Spleen (tissue), 11 donors: ENCODE measurements around the gene GMDS. TPM values are rescaled to one million over a fixed set of nuclear protein-coding genes. Genes with fewer than 3 reads are reported as not detected.

ENCODE experiments used
- DNase-seq: peaks from one replicate; pipeline ENCODE4 v3.0.0-alpha.2; 2020
- H3K27ac ChIP-seq, 8 donors: fragments of 200-600 bp; sonication (generic) in 7 of 8; 1 replicate in 4 of 8; 2 replicates in 4 of 8; pipeline versions ENCODE4 v1.5.0 to v1.8.0; 2016 to 2021; ENCODE audit warnings: inconsistent platforms in 4 of 8, mild to moderate bottlenecking in 4 of 8, moderate library complexity in 1 of 8
- H3K27me3 ChIP-seq, 7 donors: fragments of 200-600 bp; sonication (generic) in 6 of 7; replicated peaks in 1 of 7; 1 replicate in 4 of 7; 2 replicates in 3 of 7; pipeline versions ENCODE4 v1.5.0 to v1.8.0; 2016 to 2021; ENCODE audit warnings: inconsistent platforms in 3 of 7, mild to moderate bottlenecking in 1 of 7
- H3K36me3 ChIP-seq, 6 donors: fragments of 200-600 bp; sonication (generic) in 5 of 6; 1 replicate in 4 of 6; 2 replicates in 2 of 6; pipeline versions ENCODE4 v1.5.0 to v1.8.0; 2016 to 2021; ENCODE audit warnings: inconsistent platforms in 2 of 6
- H3K4me1 ChIP-seq, 6 donors: fragments of 200-600 bp; sonication (generic) in 5 of 6; 1 replicate in 3 of 6; 2 replicates in 3 of 6; pipeline versions ENCODE4 v1.5.0 to v1.8.0; 2016 to 2021; ENCODE audit warnings: inconsistent platforms in 3 of 6
- H3K4me3 ChIP-seq, 8 donors: fragments of 200-600 bp; sonication (generic) in 7 of 8; 1 replicate in 4 of 8; 2 replicates in 4 of 8; pipeline versions ENCODE4 v1.5.0 to v1.8.0; 2016 to 2021; ENCODE audit warnings: inconsistent platforms in 4 of 8, mild to moderate bottlenecking in 4 of 8, moderate library complexity in 2 of 8
- H3K9me3 ChIP-seq, 8 donors: fragments of 200-600 bp; sonication (generic) in 7 of 8; 1 replicate in 4 of 8; 2 replicates in 4 of 8; pipeline versions ENCODE4 v1.5.0 to v1.8.0; 2016 to 2021; ENCODE audit warnings: inconsistent platforms in 4 of 8
- CTCF ChIP-seq, 11 experiments: fragments of 200-600 bp in 7 of 11; fragments of 450-650 bp in 4 of 11; sonication (generic) in 4 of 11; IDR thresholded peaks in 8 of 11; conservative IDR thresholded peaks in 3 of 11; 1 replicate in 7 of 11; 2 replicates in 4 of 11; pipeline versions ENCODE4 v1.4.0 to v1.8.0; 2016 to 2021; ENCODE audit warnings: antibody characterized with exemption in 11 of 11, inconsistent platforms in 4 of 11, mild to moderate bottlenecking in 1 of 11
- POLR2A ChIP-seq, 3 donors: fragments of 450-650 bp; IDR thresholded peaks; one replicate each; pipeline ENCODE4 v1.5.1; 2017; ENCODE audit warnings: antibody characterized with exemption in 3 of 3, mild to moderate bottlenecking in 1 of 3
- POLR2AphosphoS5 ChIP-seq, 3 donors: sonication (generic); formaldehyde crosslinking; IDR thresholded peaks; one replicate each; pipeline ENCODE4 v1.5.1; 2017; ENCODE audit warnings: antibody characterized with exemption in 3 of 3
- WGBS, 5 donors: extraction: QIAGEN DNeasy Blood & Tissue Kit in 3 of 5; methylation state at CpG; one replicate each; pipeline versions ENCODE4 v1.1.5 to v1.1.7; 2013 to 2018; 5-methylcytosine and 5-hydroxymethylcytosine counted together
- intact Hi-C: fragments of 100-400 bp; cut with DNase I; formaldehyde crosslinking; loops from one replicate; pipeline ENCODE4 v1.15.0; 2023; ENCODE audit warnings: low total_unique reads
- polyA plus RNA-seq, 3 donors: library from polyadenylated mRNA; stranded (reverse); fragments of 200-250 nt; gene quantifications; one replicate each; pipeline ENCODE4 v1.2.1, GENCODE V29; 2013
- total RNA-seq, 7 donors: library from RNA; depleted of rRNA in 3 of 7; stranded (reverse); fragments of >200 nt in 3 of 7; fragmentation: NEBNext Ultra II Directional in 4 of 7; extraction: Animal tissue kit (Norgen Biotek cat#: 25700) in 4 of 7; gene quantifications; one replicate each; pipeline versions ENCODE4 v1.1.0 to v1.2.1, GENCODE V29; 2016 to 2021
- donor health status: healthy with polysubstance abuse.
- donor health status: DM: no; HTN: no; CAD: no; lungs with moderate emphysema.
- donor health status: DM: no; HTN: no; CAD: no.
- donor health status: Bipolar disorder and iron deficiency.
- donor health status: healthy.
- donor health status: DM: no; HTN: no; CAD: no.
- donor health status: DM: yes; HTN: yes; CAD: no.

GMDS gene
- total and polyA plus RNA-seq, 10 donors, result 9.1 to 30.8 (median 17.7) TPM

GRCh38 chr6:2225422-2226392 is 19.7 kb downstream of the GMDS start:
- Histone ChIP-seq H3K27me3 (no peaks in the 10 kb centered on the region), H3K36me3 (no peaks in the 10 kb centered on the region), H3K4me1 (peaks cover 0 to 24% (median 15%) of the 10 kb centered on the region in 6 donors), H3K27ac (no peak overlapping the region), H3K4me3 (no peak overlapping the region), H3K9me3 (no peaks in the 10 kb centered on the region)
- TF ChIP-seq CTCF (IDR thresholded peaks at IDR 0.05 in 8 of 11, conservative IDR thresholded peaks at IDR 0.05 in 3 of 11) (no peak), POLR2AphosphoS5 (IDR thresholded peaks at IDR 0.05) (no peak), POLR2A (IDR thresholded peaks at IDR 0.05) (no peak)
- intact Hi-C loops, result no loop called here
- WGBS, 5 donors, result 72 to 87% (median 78%) methylated on average over 6 of the region's 6 CpGs
- DNase-seq, result no peak

GRCh38 chr6:2224847-2225382 is 20.5 kb downstream of the GMDS start:
- no peaks in the 10 kb centered on the region for H3K27me3 ChIP-seq
- H3K27ac ChIP-seq, result no peak overlapping the region
- no peaks in the 10 kb centered on the region for H3K9me3 ChIP-seq
- no peak for DNase-seq
- intact Hi-C loops, result no loop called here
- TF ChIP-seq CTCF (IDR thresholded peaks at IDR 0.05 in 8 of 11, conservative IDR thresholded peaks at IDR 0.05 in 3 of 11) (no peak), POLR2AphosphoS5 (IDR thresholded peaks at IDR 0.05) (no peak), POLR2A (IDR thresholded peaks at IDR 0.05) (no peak)
- H3K36me3 ChIP-seq, result no peaks in the 10 kb centered on the region
- H3K4me3 ChIP-seq, result no peak overlapping the region
- WGBS, 5 donors, result 94 to 96% (median 94%) methylated on average over 11 of the region's 11 CpGs
- peaks cover 0 to 19% (median 15%) of the 10 kb centered on the region in 6 donors for H3K4me1 ChIP-seq

GRCh38 chr6:2222275-2222842 is 23.0 kb downstream of the GMDS start:
- Histone ChIP-seq H3K27me3 (no peaks in the 10 kb centered on the region), H3K27ac (peak overlapping the region; percentile 43 to 86 (median 80)), H3K4me1 (peaks cover 0 to 19% (median 15%) of the 10 kb centered on the region in 6 donors), H3K9me3 (no peaks in the 10 kb centered on the region), H3K4me3 (peak overlapping the region; percentile 43 to 69 (median 48)), H3K36me3 (no peaks in the 10 kb centered on the region)
- intact Hi-C loops, result no loop called here
- DNase-seq, result no peak
- 21 to 34% (median 24%) methylated on average over 6 of the region's 6 CpGs for WGBS, 5 donors
- no peak for TF ChIP-seq POLR2A (IDR thresholded peaks at IDR 0.05)
- TF ChIP-seq POLR2AphosphoS5 (IDR thresholded peaks at IDR 0.05), result no peak
- TF ChIP-seq CTCF (IDR thresholded peaks at IDR 0.05 in 8 of 11, conservative IDR thresholded peaks at IDR 0.05 in 3 of 11), result no peak
